ENCODE data around the gene NPHP4. TPM values are rescaled to one million over a fixed set of nuclear protein-coding genes. Genes with fewer than 3 reads are reported as not detected.

The NPHP4 gene
- polyA plus RNA-seq, 3 donors: 0.39 to 13.7 (median 1.2) TPM

GRCh38 chr1:5842679-5843078, 149.5 kb downstream of the NPHP4 start:
- WGBS (ENCODE audit: insufficient coverage): 85% methylated on average over 11 of the region's 13 CpGs
- intact Hi-C loops (cut with micrococcal nuclease): no loop called here
- TF ChIP-seq CTCF (IDR thresholded peaks at IDR 0.05): no peak

GRCh38 chr1:5840551-5841001, 151.6 kb downstream of the NPHP4 start:
- no peak for DNase-seq
- Mint-ChIP-seq H3K4me1 (no peaks in the 10 kb centered on the region), H3K4me3 (no peak overlapping the region), H3K27ac (no peak overlapping the region), H3K9me3 (no peaks in the 10 kb centered on the region), H3K27me3 (ENCODE audit: low read depth in 3 of 3) (peaks cover 16 to 30% (median 18%) of the 10 kb centered on the region in 3 donors), H3K36me3 (no peaks in the 10 kb centered on the region)
- Histone ChIP-seq H3K4me3 (replicated peaks in 1 of 3; ENCODE audit: low read depth in 2 of 3, low read length in 3 of 3) (no peak overlapping the region), H3K9me3 (replicated peaks in 1 of 2; ENCODE audit: control insufficient read depth in 1 of 2, insufficient read depth in 1 of 2, low read length in 2 of 2) (no peaks in the 10 kb centered on the region), H3K79me2 (ENCODE audit: insufficient read depth, low read length) (no peaks in the 10 kb centered on the region), H3K36me3 (replicated peaks in 1 of 2; ENCODE audit: control insufficient read depth in 1 of 2, insufficient read depth in 2 of 2, low read length in 2 of 2) (no peaks in the 10 kb centered on the region), H3K9ac (ENCODE audit: insufficient read depth, low read length, poor library complexity, severe bottlenecking) (no peak overlapping the region), H3K4me2 (replicated peaks; ENCODE audit: extremely low read depth, low read length, poor library complexity, severe bottlenecking) (no peak overlapping the region), H2AFZ (ENCODE audit: insufficient read depth, low read depth, low read length, poor library complexity, severe bottlenecking) (no peak overlapping the region), H3K27me3 (ENCODE audit: control insufficient read depth in 2 of 2, insufficient read depth in 2 of 2, low read length in 2 of 2) (peaks cover 0 to 3% of the 10 kb centered on the region in 2 donors), H3K27ac (ENCODE audit: low read depth in 1 of 2, low read length in 2 of 2) (no peak overlapping the region), H4K20me1 (ENCODE audit: insufficient read depth, low read length) (no peaks in the 10 kb centered on the region), H3K4me1 (ENCODE audit: control insufficient read depth in 1 of 2, insufficient read depth in 2 of 2, low read length in 2 of 2) (no peaks in the 10 kb centered on the region)
- TF ChIP-seq CTCF (IDR thresholded peaks at IDR 0.05): no peak
- WGBS (ENCODE audit: insufficient coverage): 91% methylated on average over 13 of the region's 16 CpGs
- intact Hi-C loops (cut with micrococcal nuclease): no loop called here

More at GRCh38 chr1:5842679-5843078, 149.5 kb downstream of the NPHP4 start:
- H3K4me3 ChIP-seq (replicated peaks in 1 of 3; ENCODE audit: low read depth in 2 of 3, low read length in 3 of 3): no peak overlapping the region
- no peak for DNase-seq
- H3K9ac ChIP-seq (ENCODE audit: insufficient read depth, low read length, poor library complexity, severe bottlenecking): no peak overlapping the region
- Mint-ChIP-seq H3K9me3 (peaks cover 0 to 3% (median 0%) of the 10 kb centered on the region in 7 donors), H3K27me3 (ENCODE audit: low read depth in 3 of 3) (peaks cover 3 to 12% (median 6%) of the 10 kb centered on the region in 3 donors), H3K4me1 (no peaks in the 10 kb centered on the region), H3K27ac (no peak overlapping the region), H3K36me3 (no peaks in the 10 kb centered on the region), H3K4me3 (no peak overlapping the region)
- no peak overlapping the region for H2AFZ ChIP-seq (ENCODE audit: insufficient read depth, low read depth, low read length, poor library complexity, severe bottlenecking)
- no peaks in the 10 kb centered on the region for H3K9me3 ChIP-seq (replicated peaks in 1 of 2; ENCODE audit: control insufficient read depth in 1 of 2, insufficient read depth in 1 of 2, low read length in 2 of 2)
- no peak overlapping the region for H3K27ac ChIP-seq (ENCODE audit: low read depth in 1 of 2, low read length in 2 of 2)
- no peaks in the 10 kb centered on the region for H3K79me2 ChIP-seq (ENCODE audit: insufficient read depth, low read length)
- no peaks in the 10 kb centered on the region for H3K4me1 ChIP-seq (ENCODE audit: control insufficient read depth in 1 of 2, insufficient read depth in 2 of 2, low read length in 2 of 2)
- H3K36me3 ChIP-seq (replicated peaks in 1 of 2; ENCODE audit: control insufficient read depth in 1 of 2, insufficient read depth in 2 of 2, low read length in 2 of 2): no peaks in the 10 kb centered on the region
- no peak overlapping the region for H3K4me2 ChIP-seq (replicated peaks; ENCODE audit: extremely low read depth, low read length, poor library complexity, severe bottlenecking)
- no peaks in the 10 kb centered on the region for H4K20me1 ChIP-seq (ENCODE audit: insufficient read depth, low read length)
- no peaks in the 10 kb centered on the region for H3K27me3 ChIP-seq (ENCODE audit: control insufficient read depth in 2 of 2, insufficient read depth in 2 of 2, low read length in 2 of 2)
